ENCODE results near the gene LYST.
"Not testable (repeated sequence)": the region's sequence is repeated elsewhere in the genome, so short reads cannot be mapped to it uniquely, and the experiment has no call there.

LYST gene

GRCh38 chr1:235855811-235856429 is 10.8 kb downstream of the LYST start:
- DNase-seq: no peak

GRCh38 chr1:235854347-235854746 is 12.4 kb downstream of the LYST start:
- no peak for DNase-seq

GRCh38 chr1:235853653-235854052 is 13.1 kb downstream of the LYST start:
- no peak for DNase-seq

- DNase-seq: no peak
Measured at GRCh38 chr1:235852887-235853286, 13.8 kb downstream of the LYST start.

GRCh38 chr1:235851939-235852338 is 14.8 kb downstream of the LYST start:
- no peak for DNase-seq

- DNase-seq: not testable (repeated sequence)
Measured at GRCh38 chr1:235848251-235848650, 18.5 kb downstream of the LYST start.

GRCh38 chr1:235845656-235846107 is 21.0 kb downstream of the LYST start:
- not testable (repeated sequence) for DNase-seq

GRCh38 chr1:235844776-235845175 is 21.9 kb downstream of the LYST start:
- DNase-seq: no peak

GRCh38 chr1:235843461-235843961 is 23.2 kb downstream of the LYST start:
- no peak for DNase-seq

GRCh38 chr1:235841938-235842545 is 24.7 kb downstream of the LYST start:
- no peak for DNase-seq

- DNase-seq: no peak
Measured at GRCh38 chr1:235838021-235838420, 28.7 kb downstream of the LYST start.

GRCh38 chr1:235835226-235835625 is 31.5 kb downstream of the LYST start:
- DNase-seq: no peak

GRCh38 chr1:235834620-235835019 is 32.1 kb downstream of the LYST start:
- DNase-seq: no peak

GRCh38 chr1:235832011-235832410 is 34.7 kb downstream of the LYST start:
- no peak for DNase-seq

- DNase-seq: no peak
Measured at GRCh38 chr1:235831148-235831547, 35.6 kb downstream of the LYST start.

- no peak for DNase-seq
Measured at GRCh38 chr1:235826102-235826854, 40.4 kb downstream of the LYST start.

GRCh38 chr1:235825229-235825628 is 41.5 kb downstream of the LYST start:
- DNase-seq: no peak

GRCh38 chr1:235823684-235824083 is 43.0 kb downstream of the LYST start:
- no peak for DNase-seq

GRCh38 chr1:235822685-235823084 is 44.0 kb downstream of the LYST start:
- no peak for DNase-seq

- no peak for DNase-seq
Measured at GRCh38 chr1:235821361-235821981, 45.2 kb downstream of the LYST start.

GRCh38 chr1:235820061-235820460 is 46.6 kb downstream of the LYST start:
- no peak for DNase-seq

- DNase-seq: no peak
Measured at GRCh38 chr1:235818632-235819136, 48.0 kb downstream of the LYST start.

- DNase-seq: no peak
Measured at GRCh38 chr1:235817101-235817728, 49.5 kb downstream of the LYST start.
